LNCaP clone FGC (cell line): ENCODE data around the gene MCTP2.

Experiments
- DNase-seq: peaks from one replicate; pipeline ENCODE4 v3.0.0-alpha.2; 2011; ENCODE audit warnings: low read depth
- H3K4me3 ChIP-seq: 2 replicates; pipeline ENCODE4 v1.5.1; 2011; ENCODE audit warnings: mild to moderate bottlenecking, low read depth, low read length, control low read depth
- TF ChIP-seq, protein P1 (sequence below): IDR thresholded peaks from 2 replicates; pipeline ENCODE4 v1.5.1; 2012; ENCODE audit warnings: mild to moderate bottlenecking; ENCODE audit not compliant: control insufficient read depth, insufficient read depth; ENCODE audit errors: extremely low read depth

The MCTP2 gene

DNA sequence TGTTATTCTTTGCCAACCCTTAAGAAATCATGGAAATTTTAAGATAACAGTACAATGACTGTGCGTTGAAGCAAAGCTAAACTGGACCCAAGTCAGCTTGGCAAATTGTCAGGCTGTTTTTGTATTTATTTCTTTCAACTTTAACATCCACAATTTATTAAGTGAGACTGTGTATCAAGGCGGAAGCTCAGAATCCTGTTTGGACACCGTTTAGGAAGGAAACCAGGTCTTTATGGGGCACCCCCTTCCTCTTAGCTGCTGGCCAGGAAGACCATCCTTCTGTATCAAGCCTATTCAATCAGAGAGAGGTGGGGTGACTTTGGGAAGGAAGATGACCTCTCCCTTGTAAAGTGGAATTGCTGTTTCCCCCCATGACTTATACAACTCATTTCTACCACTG, 166.0 kb downstream of the MCTP2 start:
- TF ChIP-seq, protein P1, sequence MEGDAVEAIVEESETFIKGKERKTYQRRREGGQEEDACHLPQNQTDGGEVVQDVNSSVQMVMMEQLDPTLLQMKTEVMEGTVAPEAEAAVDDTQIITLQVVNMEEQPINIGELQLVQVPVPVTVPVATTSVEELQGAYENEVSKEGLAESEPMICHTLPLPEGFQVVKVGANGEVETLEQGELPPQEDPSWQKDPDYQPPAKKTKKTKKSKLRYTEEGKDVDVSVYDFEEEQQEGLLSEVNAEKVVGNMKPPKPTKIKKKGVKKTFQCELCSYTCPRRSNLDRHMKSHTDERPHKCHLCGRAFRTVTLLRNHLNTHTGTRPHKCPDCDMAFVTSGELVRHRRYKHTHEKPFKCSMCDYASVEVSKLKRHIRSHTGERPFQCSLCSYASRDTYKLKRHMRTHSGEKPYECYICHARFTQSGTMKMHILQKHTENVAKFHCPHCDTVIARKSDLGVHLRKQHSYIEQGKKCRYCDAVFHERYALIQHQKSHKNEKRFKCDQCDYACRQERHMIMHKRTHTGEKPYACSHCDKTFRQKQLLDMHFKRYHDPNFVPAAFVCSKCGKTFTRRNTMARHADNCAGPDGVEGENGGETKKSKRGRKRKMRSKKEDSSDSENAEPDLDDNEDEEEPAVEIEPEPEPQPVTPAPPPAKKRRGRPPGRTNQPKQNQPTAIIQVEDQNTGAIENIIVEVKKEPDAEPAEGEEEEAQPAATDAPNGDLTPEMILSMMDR, result no peak
- DNase-seq, result no peak
- H3K4me3 ChIP-seq, result no peak overlapping the region

DNA sequence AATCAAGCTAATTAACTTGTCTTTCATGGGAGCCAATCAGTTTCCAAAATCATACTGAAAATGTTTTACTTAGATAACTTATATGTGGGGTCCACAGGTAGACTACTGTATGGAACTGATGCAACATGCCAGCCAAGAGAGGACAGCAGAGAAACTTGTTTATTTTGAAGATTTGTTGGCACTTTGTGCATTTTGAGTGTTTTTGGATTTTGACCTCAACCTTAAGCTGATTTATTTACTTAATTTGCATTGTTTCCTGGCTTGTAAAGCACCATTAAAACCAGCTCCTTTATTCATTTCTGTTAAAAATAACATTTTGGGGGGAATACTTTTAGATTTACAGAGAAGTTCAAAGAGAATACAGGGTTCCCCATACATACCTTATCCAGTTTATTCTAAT, 166.6 kb downstream of the MCTP2 start:
- DNase-seq, result no peak
- TF ChIP-seq, protein P1, result no peak
- no peak overlapping the region for H3K4me3 ChIP-seq

DNA sequence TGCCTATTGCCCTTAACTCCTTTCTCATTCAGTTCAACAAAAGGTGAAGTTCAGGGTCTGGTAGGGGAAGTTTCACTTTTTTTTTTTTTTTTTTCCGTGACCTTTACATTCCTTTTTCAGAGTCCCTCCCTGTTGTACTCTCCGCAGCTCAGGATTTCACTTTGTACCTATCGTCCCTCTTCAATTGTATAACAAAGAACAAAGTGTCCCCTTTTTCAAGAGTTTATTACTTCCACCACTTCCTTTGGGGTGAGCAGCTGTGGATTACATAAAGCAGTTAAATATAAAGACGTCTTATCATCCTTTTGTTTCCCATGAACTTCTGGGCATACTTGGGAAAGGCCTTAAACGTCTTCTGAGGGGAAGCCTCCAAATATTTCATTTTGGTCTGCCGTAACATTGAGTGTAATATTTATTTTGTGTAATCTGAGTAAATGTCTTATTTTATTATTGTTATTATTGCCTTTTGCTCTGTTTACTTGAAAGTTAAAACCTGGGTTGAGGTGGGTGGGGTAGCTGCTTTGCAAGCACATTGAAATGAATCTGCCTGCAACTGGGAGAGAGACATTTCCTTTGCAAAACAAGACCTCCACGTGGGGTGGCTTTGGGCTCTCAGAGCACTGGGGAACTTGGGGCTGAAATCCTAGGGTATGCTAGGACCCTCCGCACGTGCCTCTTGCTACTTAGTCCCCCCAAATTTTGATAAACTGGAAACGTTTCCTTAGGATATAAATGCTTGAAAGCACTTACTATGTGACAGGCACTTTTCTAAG, 169.4 kb downstream of the MCTP2 start:
- TF ChIP-seq, protein P1, result no peak
- no peak for DNase-seq
- no peak overlapping the region for H3K4me3 ChIP-seq

DNA sequence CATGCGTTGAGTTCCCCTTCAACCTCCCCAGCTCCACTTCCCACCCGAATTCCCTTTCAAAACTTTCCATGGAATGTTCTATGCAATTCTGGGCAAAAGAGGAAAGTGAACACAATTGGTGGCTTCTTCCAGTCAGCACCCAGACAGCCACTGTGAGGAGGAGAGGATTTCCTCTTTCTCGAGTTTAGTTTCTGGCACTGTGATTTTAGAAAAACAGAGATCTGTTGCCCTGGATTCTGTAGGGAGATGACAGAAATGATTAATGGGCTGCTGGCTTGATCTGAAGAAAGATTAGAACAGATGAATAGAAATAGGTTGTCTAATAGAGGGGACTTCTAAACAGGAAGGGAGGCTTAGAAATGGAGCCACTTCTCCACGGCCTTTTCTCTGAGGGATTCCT, 172.0 kb downstream of the MCTP2 start:
- DNase-seq, result no peak
- TF ChIP-seq, protein P1, result no peak
- no peak overlapping the region for H3K4me3 ChIP-seq

DNA sequence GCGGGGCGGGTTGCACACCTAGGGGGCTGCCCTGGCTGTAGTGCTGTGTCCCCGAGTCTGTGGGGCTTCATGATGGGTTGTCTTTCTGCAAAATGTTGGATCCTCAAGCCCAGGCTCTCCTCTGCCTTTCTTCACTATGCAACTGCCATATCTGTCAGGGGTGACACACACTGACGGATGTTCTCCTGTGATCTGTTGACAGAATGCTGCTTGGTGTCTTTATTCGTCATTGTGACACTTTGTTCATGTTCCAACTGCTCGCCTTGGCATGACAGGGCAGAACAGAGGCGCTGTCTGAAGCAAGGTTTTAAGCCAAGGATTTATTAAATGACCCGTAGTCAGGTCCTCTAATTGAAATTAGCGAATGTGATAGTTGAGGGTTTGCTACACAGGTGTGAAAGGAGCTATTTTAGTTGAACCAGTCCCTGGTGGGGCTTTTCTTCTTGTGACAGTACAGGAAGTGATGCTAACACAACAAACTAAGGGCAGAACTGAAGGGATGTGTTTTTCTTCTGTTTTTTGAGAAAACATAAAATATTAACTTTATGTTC, 173.4 kb downstream of the MCTP2 start:
- no peak overlapping the region for H3K4me3 ChIP-seq
- no peak for DNase-seq
- TF ChIP-seq, protein P1, result no peak

DNA sequence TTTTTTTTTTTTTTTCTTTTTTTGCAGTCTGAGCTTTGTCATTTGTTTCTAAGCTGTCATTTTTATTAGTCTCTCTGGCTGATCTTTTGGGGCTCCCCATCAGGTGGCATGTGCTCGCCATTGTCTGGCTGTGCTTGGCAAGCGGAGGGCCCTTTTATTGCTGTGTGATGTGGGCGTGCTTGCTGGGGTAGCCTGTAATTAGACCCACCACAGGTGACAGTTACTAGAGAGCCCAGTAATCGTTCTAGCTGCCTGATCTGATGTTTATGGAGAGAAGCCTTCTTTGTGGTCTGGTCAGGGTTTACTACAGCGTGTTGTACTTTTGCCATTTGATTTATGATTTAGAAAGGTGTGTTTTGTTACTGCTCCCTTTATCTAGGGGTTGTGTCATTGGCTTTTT, 179.9 kb downstream of the MCTP2 start:
- no peak overlapping the region for H3K4me3 ChIP-seq
- TF ChIP-seq, protein P1, result no peak
- DNase-seq, result no peak

DNA sequence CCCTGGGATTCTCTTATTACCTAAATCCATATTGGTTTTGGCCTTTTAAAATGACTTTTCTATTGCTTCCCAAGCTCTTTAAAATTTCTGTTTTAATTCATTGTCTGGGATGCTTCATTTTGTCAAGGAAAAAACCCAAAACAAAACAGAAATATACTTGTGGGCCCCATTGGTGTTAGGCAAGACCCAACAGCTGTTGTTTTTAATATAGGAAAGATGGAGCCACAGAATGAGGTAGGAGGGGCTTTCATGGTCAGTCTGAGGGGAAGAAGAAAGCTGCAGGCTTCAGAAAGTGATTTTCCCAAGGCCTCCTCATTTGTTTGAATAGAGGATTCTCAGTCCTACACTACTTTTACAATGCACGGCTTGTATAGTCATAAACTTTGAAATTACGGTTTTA, 180.5 kb downstream of the MCTP2 start:
- no peak for DNase-seq
- TF ChIP-seq, protein P1, result no peak
- H3K4me3 ChIP-seq, result no peak overlapping the region
